Endothelial cell (in vitro differentiated cells): Measurements from ENCODE around the gene FN1. TPM values are rescaled to one million over a fixed set of nuclear protein-coding genes. Genes with fewer than 3 reads are reported as not detected.
"Not testable (repeated sequence)": the region's sequence is repeated elsewhere in the genome, so short reads cannot be mapped to it uniquely, and the experiment has no call there.

ENCODE experiments used
- DNase-seq: peaks from one replicate; pipeline ENCODE4 v3.0.0; 2021; ENCODE audit warnings: low spot score
- H3K27ac Mint-ChIP-seq: one replicate; pipeline ENCODE4 v1.8.0; 2021; ENCODE audit warnings: mixed read lengths, inconsistent platforms; ENCODE audit not compliant: unreplicated experiment
- H3K27me3 Mint-ChIP-seq: one replicate; pipeline ENCODE4 v1.8.0; 2021; ENCODE audit warnings: mild to moderate bottlenecking, moderate library complexity, mixed read lengths, inconsistent platforms; ENCODE audit not compliant: unreplicated experiment
- H3K36me3 Mint-ChIP-seq: one replicate; pipeline ENCODE4 v1.8.0; 2021; ENCODE audit warnings: mild to moderate bottlenecking, low read depth, mixed read lengths, inconsistent platforms; ENCODE audit not compliant: unreplicated experiment
- H3K4me1 Mint-ChIP-seq: one replicate; pipeline ENCODE4 v1.8.0; 2021; ENCODE audit warnings: mild to moderate bottlenecking, mixed read lengths, inconsistent platforms; ENCODE audit not compliant: unreplicated experiment
- H3K4me3 Mint-ChIP-seq: one replicate; pipeline ENCODE4 v1.8.0; 2021; ENCODE audit warnings: mild to moderate bottlenecking, mixed read lengths, inconsistent platforms; ENCODE audit not compliant: unreplicated experiment
- H3K9me3 Mint-ChIP-seq: one replicate; pipeline ENCODE4 v1.8.0; 2021; ENCODE audit warnings: mixed read lengths, inconsistent platforms; ENCODE audit not compliant: unreplicated experiment
- CTCF ChIP-seq: fragments of 200-600 bp; sonication (generic); IDR thresholded peaks from one replicate; pipeline ENCODE4 v1.5.0; 2021; ENCODE audit warnings: antibody characterized with exemption; ENCODE audit not compliant: unreplicated experiment
- total RNA-seq: library from RNA; stranded (reverse); fragmentation: NEBNext Ultra II Directional; extraction: Animal tissue kit (Norgen Biotek cat#: 25700); gene quantifications from one replicate; pipeline ENCODE4 v1.2.1, GENCODE V29; 2021; ENCODE audit not compliant: unreplicated experiment

FN1 gene
- total RNA-seq, 1 donor from 2014 or later = 1,159 TPM

DNA sequence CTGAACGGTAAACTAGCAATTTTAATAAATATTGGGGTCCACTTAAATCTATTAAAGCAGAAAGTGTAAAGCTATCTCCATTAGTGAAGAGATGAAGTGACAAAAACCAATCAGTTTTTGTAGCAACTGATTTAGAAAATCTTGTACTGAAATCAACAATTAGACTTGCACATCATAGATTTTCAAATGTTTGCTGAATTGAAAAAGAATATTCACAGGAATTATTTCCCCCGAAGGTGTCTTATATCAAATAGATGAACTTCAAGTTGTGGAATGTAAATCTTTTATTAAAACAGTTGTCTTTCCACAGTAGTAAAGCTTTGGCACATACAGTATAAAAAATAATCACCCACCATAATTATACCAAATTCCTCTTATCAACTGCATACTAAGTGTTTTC is 75.3 kb downstream of the FN1 start:
- H3K27ac Mint-ChIP-seq = no peak overlapping the region
- peaks cover 39% of the 10 kb centered on the region for H3K36me3 Mint-ChIP-seq
- DNase-seq = no peak
- no peaks in the 10 kb centered on the region for H3K9me3 Mint-ChIP-seq
- H3K4me3 Mint-ChIP-seq = no peak overlapping the region
- TF ChIP-seq CTCF = no peak
- peaks cover 2% of the 10 kb centered on the region for H3K27me3 Mint-ChIP-seq
- H3K4me1 Mint-ChIP-seq = no peaks in the 10 kb centered on the region

DNA sequence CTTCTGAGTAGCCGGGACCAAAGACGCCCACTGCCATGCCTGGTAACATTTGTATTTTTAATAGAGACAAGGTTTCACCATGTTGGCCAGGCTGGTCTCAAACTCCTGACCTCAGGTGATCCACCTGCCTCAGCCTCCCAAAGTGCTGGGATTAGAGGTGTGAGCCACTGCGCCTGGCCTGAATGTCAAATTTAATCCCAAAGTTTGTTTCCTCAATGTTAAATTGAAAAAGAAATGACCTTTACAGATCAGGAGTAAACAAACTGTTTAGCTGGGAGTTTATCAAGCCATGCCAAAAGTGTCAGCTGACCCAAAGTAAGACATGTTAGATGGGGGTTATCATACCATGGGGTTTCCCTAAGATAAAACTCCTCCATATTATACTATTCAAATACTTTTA is 75.8 kb downstream of the FN1 start:
- H3K27me3 Mint-ChIP-seq, H3K27ac Mint-ChIP-seq, H3K4me1 Mint-ChIP-seq, DNase-seq, H3K4me3 Mint-ChIP-seq, H3K9me3 Mint-ChIP-seq: not testable (repeated sequence)
- peaks cover 35% of the 10 kb centered on the region for H3K36me3 Mint-ChIP-seq

DNA sequence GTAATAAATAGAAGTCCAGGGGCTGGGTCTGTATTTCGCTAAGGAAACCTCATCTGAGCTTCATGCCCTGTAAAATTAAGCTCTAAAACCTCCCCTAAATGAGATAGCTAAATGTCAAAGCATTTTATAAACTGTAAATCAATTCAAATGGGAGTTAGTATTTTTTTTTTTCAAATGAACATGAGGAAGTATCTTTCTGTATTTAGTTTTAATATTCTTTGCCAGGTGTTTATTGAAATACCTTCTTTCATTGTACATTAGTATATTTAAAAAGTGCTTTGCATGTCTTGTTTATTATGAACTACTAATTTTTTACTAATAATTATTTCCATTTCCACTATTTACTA is 76.3 kb downstream of the FN1 start:
- H3K36me3 Mint-ChIP-seq = peaks cover 30% of the 10 kb centered on the region
- no peak for DNase-seq
- peaks cover 2% of the 10 kb centered on the region for H3K27me3 Mint-ChIP-seq
- H3K4me1 Mint-ChIP-seq = no peaks in the 10 kb centered on the region
- no peak for TF ChIP-seq CTCF
- H3K27ac Mint-ChIP-seq = no peak overlapping the region
- no peak overlapping the region for H3K4me3 Mint-ChIP-seq
- H3K9me3 Mint-ChIP-seq = no peaks in the 10 kb centered on the region

DNA sequence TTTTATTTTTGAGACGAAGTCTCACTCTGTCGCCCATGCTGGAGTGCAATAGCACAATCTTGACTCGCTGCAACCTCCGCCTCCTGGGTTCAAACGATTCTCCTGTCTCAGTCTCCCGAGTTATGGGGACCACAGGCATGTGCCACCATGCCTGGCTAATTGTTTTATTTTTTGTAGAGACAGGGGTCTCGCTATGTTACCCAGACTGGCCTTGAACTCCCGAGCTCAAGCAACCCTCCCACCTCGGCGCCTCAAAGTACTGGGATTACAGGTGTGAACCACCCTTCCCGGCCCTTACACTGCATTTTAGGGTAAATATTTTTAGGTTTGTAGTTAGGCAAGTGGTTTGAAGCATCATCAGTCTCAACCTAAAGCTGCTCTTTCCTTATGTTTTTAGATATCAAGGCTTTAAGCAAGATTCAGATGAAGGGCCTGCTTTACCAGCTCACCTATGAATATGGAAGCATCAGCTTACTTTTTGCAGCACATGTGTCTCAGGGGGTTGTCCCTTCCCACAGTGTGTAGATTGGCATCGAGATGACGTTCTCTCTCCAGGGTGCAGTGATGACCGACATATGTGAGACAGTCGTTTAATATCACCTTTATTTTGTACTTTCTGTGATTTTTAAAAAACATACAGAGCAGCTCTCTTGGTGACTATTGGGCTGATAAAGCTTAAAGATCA is 76.8 kb downstream of the FN1 start:
- DNase-seq = no peak
- peaks cover 2% of the 10 kb centered on the region for H3K27me3 Mint-ChIP-seq
- no peak overlapping the region for H3K4me3 Mint-ChIP-seq
- peaks cover 25% of the 10 kb centered on the region for H3K36me3 Mint-ChIP-seq
- no peaks in the 10 kb centered on the region for H3K4me1 Mint-ChIP-seq
- no peaks in the 10 kb centered on the region for H3K9me3 Mint-ChIP-seq
- TF ChIP-seq CTCF = no peak
- no peak overlapping the region for H3K27ac Mint-ChIP-seq

DNA sequence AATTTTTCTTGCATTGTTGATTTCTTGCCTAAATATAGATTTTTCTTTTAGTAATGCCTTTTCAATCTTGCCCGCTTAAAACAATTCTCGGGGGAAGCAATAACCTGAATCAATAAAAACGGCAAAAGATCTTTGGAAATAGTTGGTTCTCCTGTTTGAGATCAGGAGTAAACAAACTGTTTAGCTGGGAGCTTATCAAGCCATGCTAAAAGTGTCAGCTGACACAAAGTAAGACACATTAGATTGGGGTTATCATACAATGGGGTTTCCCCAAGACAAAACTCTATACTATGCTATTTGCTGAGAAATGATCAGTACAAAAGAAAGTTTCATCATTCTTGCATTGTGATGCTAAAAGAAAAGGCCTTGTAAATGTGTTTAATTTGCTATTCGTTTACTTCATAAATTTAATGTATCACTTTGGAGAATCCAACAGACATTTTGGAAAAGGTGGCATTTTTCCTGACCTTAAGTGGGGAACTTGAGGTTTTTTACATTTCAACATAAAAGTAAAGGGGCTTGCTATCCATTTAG is 77.5 kb downstream of the FN1 start:
- no peak overlapping the region for H3K27ac Mint-ChIP-seq
- H3K36me3 Mint-ChIP-seq = peaks cover 18% of the 10 kb centered on the region
- no peak overlapping the region for H3K4me3 Mint-ChIP-seq
- DNase-seq = no peak
- no peak for TF ChIP-seq CTCF
- no peaks in the 10 kb centered on the region for H3K4me1 Mint-ChIP-seq
- H3K9me3 Mint-ChIP-seq = no peaks in the 10 kb centered on the region
- no peaks in the 10 kb centered on the region for H3K27me3 Mint-ChIP-seq
